ENCODE measurements around the gene CPA5.
"Not testable (repeated sequence)": the region's sequence is repeated elsewhere in the genome, so short reads cannot be mapped to it uniquely, and the experiment has no call there.

Gene CPA5

DNA sequence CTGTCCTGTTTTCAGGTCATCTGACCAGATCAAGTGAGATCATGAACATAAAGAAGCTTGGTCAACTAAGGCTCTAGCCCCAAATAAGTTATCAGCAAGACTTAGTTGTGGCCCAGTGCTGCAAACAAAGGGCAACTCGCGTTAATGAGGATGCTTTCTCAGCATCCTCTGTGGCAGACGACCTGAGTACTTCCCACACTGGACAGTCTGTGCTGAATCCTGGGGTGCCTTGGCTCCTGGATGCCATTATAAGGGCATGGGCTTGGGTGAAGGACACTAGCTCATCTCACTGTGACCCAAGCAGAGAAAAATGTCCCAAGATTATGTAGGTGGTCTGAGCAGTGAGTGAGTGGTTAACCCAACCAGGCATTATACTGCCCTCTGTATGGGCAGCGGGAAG is 13.9 kb downstream of the CPA5 start:
- DNase-seq (ENCODE audit: low spot score) = no peak

DNA sequence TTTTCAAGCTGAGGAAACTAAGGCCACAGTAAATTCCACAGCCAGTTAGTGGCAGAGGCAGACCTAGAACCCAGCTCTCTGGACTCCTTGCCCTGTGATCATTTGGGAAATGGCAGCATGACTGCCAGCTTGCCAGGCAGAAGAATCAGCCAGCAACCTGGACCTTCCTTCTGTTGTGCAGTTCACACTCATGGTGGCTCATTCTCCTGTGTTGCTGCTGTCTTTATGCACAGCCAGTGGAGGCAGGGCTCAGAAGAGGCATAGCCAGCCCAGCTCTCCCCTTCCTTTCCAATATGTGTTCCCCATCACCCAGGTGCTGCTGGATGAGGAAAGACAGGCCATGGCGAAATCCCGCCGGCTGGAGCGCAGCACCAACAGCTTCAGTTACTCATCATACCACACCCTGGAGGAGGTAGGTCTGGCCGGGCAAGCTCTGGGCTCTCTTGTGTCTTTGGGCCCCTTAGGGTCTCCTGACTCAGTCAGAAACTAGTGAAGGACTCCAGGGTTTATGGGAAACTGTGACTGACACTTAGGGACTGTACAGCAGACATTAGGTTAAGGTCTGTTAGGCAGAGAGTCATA is 14.8 kb downstream of the CPA5 start:
- DNase-seq (ENCODE audit: low spot score) = no peak

DNA sequence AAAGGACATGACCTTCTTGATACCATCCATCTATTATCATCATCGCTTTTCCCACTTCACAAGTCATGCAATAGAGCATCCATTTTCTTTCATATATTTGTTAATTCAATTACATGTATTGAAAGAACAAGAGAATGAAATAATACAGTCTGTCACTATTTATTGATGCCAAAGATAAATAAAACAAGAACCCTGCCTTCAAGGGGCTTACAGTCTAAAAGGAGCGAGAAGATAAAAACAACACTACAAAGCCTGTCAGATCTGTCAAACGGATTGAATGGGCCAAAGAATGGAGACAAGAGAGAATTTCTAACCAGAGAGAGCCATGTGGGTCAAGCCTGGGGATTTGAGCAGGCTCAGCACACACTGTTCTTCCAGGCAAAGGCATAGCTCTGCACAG is 15.9 kb downstream of the CPA5 start:
- DNase-seq (ENCODE audit: low spot score) = no peak

GRCh38 chr7:130361681-130362080 is 17.1 kb downstream of the CPA5 start:
- no peak for DNase-seq (ENCODE audit: low spot score)

DNA sequence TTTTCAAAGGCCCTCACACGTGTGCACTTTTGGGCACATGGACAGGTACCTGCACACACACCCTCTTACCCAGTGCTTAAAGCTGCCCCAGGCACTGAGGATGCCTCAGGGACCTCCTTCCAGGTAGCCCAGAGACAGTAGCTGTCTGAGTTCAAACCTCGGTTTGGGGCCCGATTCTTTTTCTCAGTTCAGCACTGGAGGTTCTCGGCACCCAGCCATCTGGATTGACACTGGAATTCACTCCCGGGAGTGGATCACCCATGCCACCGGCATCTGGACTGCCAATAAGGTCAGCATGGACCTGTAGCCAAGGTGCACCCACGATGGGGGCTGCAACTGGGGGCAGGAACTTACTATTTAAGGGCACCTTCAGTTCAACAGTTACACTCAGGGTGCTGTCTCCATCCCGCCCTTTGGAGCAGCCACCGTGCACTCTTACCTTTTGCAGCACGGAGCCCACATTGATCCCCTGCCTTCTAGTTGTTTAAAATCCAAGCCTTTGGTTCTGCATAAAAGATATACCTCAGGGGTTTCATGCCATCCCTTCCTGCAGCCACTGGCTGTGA is 17.7 kb downstream of the CPA5 start:
- DNase-seq (ENCODE audit: low spot score) = no peak

DNA sequence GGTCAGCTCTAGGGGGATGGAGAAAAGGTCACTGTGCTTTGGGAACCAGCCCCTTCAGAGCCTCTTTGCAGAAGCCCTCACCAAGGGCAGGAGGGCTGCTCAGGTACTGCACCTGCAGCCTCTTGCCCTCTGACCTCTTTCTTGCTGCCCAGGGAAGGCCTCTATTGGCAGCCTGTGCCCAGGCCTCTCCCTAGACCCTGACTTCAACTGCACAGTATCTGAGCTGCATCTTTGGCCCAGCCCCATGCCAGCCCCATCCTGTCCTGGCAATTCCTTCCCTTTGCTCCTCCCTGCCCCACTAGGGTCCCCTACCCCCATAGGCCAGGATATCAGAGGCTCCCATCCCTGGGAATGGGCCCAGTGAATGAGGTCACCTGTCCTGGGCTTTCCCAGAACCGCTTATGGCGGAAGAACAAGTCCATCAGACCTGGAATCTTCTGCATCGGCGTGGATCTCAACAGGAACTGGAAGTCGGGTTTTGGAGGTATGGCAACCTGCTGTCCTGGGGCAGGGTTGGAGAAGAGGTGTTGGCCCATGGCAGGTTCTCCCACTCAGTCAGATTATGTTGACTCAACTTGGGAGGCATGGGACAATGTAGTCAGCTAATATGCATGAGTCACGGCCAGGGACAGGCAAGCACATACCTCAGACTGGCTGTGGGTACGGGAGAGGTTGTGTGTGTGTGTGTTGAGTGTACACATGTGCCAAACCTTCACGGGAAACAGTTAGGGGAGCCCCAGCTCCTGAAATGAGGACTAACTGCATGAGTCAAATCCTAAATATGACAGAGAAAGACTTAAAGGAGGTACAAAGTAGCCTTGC is 18.6 kb downstream of the CPA5 start:
- DNase-seq (ENCODE audit: low spot score) = no peak

- DNase-seq (ENCODE audit: low spot score) = no peak
These were observed 19.8 kb downstream of the CPA5 start for GRCh38 chr7:130364451-130364850.

DNA sequence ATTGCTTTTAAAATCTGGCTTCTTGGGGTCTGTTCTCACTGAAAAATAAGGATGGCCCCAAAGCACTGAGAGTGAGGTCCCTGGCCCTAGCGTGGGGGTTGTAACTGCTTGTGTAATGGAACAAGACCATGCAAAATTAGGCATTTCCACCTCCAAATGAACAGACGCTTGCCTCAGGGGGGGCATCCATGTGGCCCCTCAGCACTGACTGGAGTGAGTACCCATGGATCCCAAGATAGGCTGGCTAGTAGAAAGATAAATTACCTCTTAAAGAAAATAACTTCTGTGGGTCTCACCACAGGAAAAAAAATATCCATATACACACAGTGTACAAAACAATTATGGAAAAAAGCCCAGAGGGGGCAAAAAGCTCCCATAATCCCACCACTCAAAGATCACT is 20.5 kb downstream of the CPA5 start:
- no peak for DNase-seq (ENCODE audit: low spot score)

- no peak for DNase-seq (ENCODE audit: low spot score)
These were observed 21.2 kb downstream of the CPA5 start for GRCh38 chr7:130365511-130366441.

DNA sequence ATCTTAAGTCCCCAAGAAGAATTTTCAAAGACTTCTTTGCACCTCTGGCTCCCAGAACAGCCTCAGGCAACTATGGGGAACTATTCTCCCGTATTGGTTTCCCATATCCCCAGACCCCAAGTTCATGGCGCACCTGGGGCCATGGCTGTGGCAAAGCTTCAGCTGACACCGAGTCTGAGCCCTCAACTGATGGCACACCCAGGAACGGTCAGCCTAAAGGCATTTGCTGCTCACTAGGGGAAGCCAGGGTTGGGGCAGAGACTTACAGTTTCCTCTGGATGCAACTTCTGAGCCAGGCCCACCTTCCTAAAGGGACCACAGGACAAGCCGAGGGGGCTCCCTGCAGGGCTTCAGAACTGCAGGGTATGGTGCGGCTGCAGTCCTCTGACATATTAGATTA is 21.9 kb downstream of the CPA5 start:
- no peak for DNase-seq (ENCODE audit: low spot score)

- DNase-seq (ENCODE audit: low spot score) = peak; percentile 11
These were observed 22.6 kb downstream of the CPA5 start for GRCh38 chr7:130367088-130367755.

DNA sequence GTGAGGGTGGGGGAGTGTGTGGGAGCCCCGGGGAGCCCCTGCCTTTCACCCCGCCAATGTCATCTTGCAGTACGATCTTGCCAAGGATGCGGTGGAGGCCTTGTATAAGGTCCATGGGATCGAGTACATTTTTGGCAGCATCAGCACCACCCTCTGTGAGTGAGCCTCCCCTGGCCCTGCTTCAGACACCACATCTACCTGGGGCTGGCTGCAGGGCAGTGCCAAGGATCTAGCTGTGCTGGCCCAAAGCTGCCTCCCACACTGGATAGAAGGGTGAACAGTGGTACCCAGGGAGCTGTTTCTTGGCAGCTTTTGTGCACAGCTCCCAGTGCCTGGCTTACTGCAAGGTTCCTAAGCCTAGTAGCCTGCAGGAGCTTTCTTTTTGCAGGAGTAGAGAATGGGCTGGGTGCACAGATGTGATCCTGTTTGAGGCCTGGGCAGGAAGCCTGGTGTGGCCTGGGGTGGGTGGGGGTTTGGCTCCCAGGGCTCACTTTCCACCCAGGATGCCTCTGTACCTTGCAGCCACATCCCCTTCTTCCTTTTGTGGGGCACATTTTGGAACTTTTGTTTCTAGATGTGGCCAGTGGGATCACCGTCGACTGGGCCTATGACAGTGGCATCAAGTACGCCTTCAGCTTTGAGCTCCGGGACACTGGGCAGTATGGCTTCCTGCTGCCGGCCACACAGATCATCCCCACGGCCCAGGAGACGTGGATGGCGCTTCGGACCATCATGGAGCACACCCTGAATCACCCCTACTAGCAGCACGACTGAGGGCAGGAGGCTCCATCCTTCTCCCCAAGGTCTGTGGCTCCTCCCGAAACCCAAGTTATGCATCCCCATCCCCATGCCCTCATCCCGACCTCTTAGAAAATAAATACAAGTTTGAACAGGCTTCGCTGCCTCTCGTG is 23.5 kb downstream of the CPA5 start:
- DNase-seq (ENCODE audit: low spot score) = no peak

DNA sequence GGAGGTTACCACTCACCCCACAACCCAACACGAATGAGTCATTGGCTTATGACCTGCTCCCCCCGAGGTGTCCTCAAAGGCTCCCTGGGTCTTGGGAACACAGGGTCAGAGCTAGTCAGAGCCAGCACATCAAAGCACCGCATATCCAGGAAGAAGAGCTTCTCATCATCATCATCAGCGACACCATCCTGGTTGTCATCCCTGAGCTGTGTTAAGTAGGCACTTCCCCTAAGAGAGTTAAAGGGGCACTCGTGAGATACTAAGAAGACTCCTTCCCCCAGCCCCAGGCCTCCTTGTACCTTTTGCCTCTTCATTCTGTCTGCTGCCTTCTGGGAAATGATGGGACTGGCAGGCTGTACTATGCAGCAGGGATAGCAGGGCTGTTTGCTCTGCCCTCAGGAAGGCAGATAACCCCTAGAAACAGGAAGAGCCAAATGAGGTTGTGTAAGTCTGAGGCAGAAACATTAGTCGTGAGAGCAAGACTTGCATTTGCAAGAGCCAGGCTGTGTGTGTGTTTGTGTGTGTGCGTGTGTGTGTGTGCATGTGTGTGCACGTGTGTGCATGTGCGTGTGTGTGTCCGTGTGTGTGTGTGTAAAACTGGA is 24.6 kb downstream of the CPA5 start:
- no peak for DNase-seq (ENCODE audit: low spot score)

- DNase-seq (ENCODE audit: low spot score) = no peak
These were observed 25.4 kb downstream of the CPA5 start for GRCh38 chr7:130369831-130370550.

GRCh38 chr7:130371046-130371445 is 26.4 kb downstream of the CPA5 start:
- no peak for DNase-seq (ENCODE audit: low spot score)

- no peak for DNase-seq (ENCODE audit: low spot score)
These were observed 28.0 kb downstream of the CPA5 start for GRCh38 chr7:130372402-130373165.

DNA sequence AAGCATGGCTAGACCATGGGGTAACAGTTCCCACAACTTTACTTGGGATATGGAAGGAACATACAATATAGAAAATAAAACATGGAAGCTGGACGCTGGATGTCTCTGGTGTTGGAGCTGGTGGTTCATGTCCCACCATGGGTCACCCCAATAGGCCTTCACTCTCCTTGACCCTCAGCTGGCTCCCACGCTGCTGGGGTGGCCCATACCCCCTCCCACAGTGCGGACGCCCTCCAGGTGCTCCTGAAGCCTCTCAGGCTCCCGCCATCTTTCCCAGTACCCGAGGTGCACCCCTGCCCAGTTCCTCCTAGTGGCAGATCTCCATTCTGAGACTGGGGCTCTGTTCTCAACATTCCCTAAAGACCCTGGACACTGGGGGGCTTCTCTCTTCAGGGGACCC is 29.9 kb downstream of the CPA5 start:
- no peak for DNase-seq (ENCODE audit: low spot score)

GRCh38 chr7:130376461-130376860 is 31.8 kb downstream of the CPA5 start:
- not testable (repeated sequence) for DNase-seq (ENCODE audit: low spot score)

DNA sequence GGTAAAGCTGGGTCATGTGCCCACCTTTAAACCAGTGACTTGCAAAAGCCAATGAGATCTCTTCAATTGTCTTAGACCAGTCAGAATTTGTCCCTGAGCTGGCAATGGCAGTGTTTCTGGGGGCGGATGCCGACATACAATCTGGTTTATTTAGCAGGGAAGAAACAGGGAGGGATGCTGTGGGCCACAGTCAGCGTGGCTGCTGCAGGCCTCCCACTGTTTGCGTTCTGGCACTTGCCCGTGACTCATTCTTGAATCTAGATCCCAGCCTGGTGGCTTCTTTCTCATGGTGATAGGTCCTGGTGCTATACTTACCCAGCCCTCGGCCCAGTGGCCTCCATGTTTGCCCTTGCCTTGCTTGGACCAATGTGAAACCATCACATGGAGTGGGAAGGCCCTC is 32.6 kb downstream of the CPA5 start:
- no peak for DNase-seq (ENCODE audit: low spot score)
